Neural cell (in vitro differentiated cells): ENCODE results near the gene TLX1. TPM values are rescaled to one million over a fixed set of nuclear protein-coding genes. Genes with fewer than 3 reads are reported as not detected.

Source experiments
- H2AFZ ChIP-seq: fragments of 200-600, 300-800 bp; sonication (generic), shearing (Covaris generic); 2 replicates; pipeline ENCODE4 v1.6.0; 2014; ENCODE audit warnings: low read depth, mild to moderate bottlenecking, antibody characterized with exemption, low read length, moderate library complexity
- H3F3A ChIP-seq: fragments of 200-600 bp; shearing (Covaris generic); 2 replicates; pipeline ENCODE4 v1.6.1; 2016; ENCODE audit warnings: mild to moderate bottlenecking, moderate library complexity, mixed read lengths, antibody characterized with exemption, low read length; ENCODE audit not compliant: insufficient read depth, poor library complexity, severe bottlenecking
- H3K27ac ChIP-seq: fragments of 200-600, 300-800 bp; sonication (generic), shearing (Covaris generic); 2 replicates; pipeline ENCODE4 v1.5.1; 2014; ENCODE audit warnings: mild to moderate bottlenecking, low read length, moderate library complexity
- H3K27me3 ChIP-seq: fragments of 300-800, 200-600 bp; sonication (generic), shearing (Covaris generic); 2 replicates; pipeline ENCODE4 v1.6.0; 2014; ENCODE audit warnings: mild to moderate bottlenecking, low read depth, low read length, moderate library complexity; ENCODE audit not compliant: insufficient read depth
- H3K36me3 ChIP-seq: fragments of 300-800, 200-600 bp; sonication (generic), shearing (Covaris generic); 2 replicates; pipeline ENCODE4 v1.5.1; 2014; ENCODE audit warnings: mild to moderate bottlenecking, antibody characterized with exemption, low read length, moderate library complexity; ENCODE audit not compliant: insufficient read depth
- H3K4me2 ChIP-seq: fragments of 300-800, 200-600 bp; sonication (generic), shearing (Covaris generic); 2 replicates; pipeline ENCODE4 v1.6.0; 2014; ENCODE audit warnings: mild to moderate bottlenecking, low read length
- H3K4me3 ChIP-seq: fragments of 300-800, 200-600 bp; sonication (generic), shearing (Covaris generic); 2 replicates; pipeline ENCODE4 v1.5.1; 2014; ENCODE audit warnings: mild to moderate bottlenecking, low read length, moderate library complexity
- H3K79me2 ChIP-seq: fragments of 200-600 bp; shearing (Covaris generic); replicated peaks from 2 replicates; pipeline ENCODE4 v1.6.0; 2014; ENCODE audit warnings: mild to moderate bottlenecking, low read length, moderate library complexity; ENCODE audit not compliant: insufficient read depth
- H3K9ac ChIP-seq: fragments of 300-800, 200-600 bp; sonication (generic), shearing (Covaris generic); 2 replicates; pipeline ENCODE4 v1.6.1; 2016; ENCODE audit warnings: mild to moderate bottlenecking, low read length, mixed read lengths
- H3K9me2 ChIP-seq: fragments of 200-600 bp; shearing (Covaris generic); 2 replicates; pipeline ENCODE4 v1.6.1; 2016; ENCODE audit warnings: mild to moderate bottlenecking, low read length, mixed read lengths; ENCODE audit not compliant: insufficient read depth
- H3K9me3 ChIP-seq: fragments of 200-600, 300-800 bp; sonication (generic), shearing (Covaris generic); 2 replicates; pipeline ENCODE4 v1.6.1; 2016; ENCODE audit warnings: mild to moderate bottlenecking, mixed run types, low read length, moderate library complexity, mixed read lengths
- H4K20me1 ChIP-seq: fragments of 200-600 bp; shearing (Covaris generic); 2 replicates; pipeline ENCODE4 v1.6.1; 2016; ENCODE audit warnings: mild to moderate bottlenecking, mixed run types; ENCODE audit not compliant: insufficient read depth
- CTCF ChIP-seq: fragments of 450-650 bp; IDR thresholded peaks from 2 replicates; pipeline ENCODE4 v1.5.1; 2014; ENCODE audit warnings: antibody characterized with exemption, mild to moderate bottlenecking, moderate library complexity; ENCODE audit not compliant: poor library complexity, severe bottlenecking
- EP300 ChIP-seq: fragments of 450-650 bp; conservative IDR thresholded peaks from 2 replicates; pipeline ENCODE4 v1.6.1; 2014; ENCODE audit warnings: antibody characterized with exemption, mild to moderate bottlenecking, moderate library complexity; ENCODE audit not compliant: poor library complexity, severe bottlenecking
- EZH2 ChIP-seq: fragments of 200-600, 300-800 bp; shearing (Covaris generic), sonication (generic); IDR thresholded peaks from 2 replicates; pipeline ENCODE4 v1.6.1; 2014; ENCODE audit warnings: antibody characterized with exemption, low read length, borderline replicate concordance, mild to moderate bottlenecking; ENCODE audit not compliant: insufficient read depth, poor library complexity, severe bottlenecking
- MXI1 ChIP-seq: fragments of 450-650 bp; conservative IDR thresholded peaks from 2 replicates; pipeline ENCODE4 v1.6.1; 2014; ENCODE audit warnings: antibody characterized with exemption, mild to moderate bottlenecking; ENCODE audit not compliant: poor library complexity, severe bottlenecking
- POLR2AphosphoS5 ChIP-seq: IDR thresholded peaks from 2 replicates; pipeline ENCODE4 v1.6.1; 2012
- RAD21 ChIP-seq: fragments of 450-650 bp; conservative IDR thresholded peaks from 2 replicates; pipeline ENCODE4 v1.6.1; 2014; ENCODE audit warnings: antibody characterized with exemption, mild to moderate bottlenecking, moderate library complexity
- SMC3 ChIP-seq: fragments of 450-650 bp; conservative IDR thresholded peaks from 2 replicates; pipeline ENCODE4 v1.6.1; 2014; ENCODE audit warnings: antibody characterized with exemption, mild to moderate bottlenecking, moderate library complexity; ENCODE audit not compliant: poor library complexity
- TAF1 ChIP-seq: IDR thresholded peaks from 2 replicates; pipeline ENCODE4 v1.6.1; 2012; ENCODE audit warnings: low read depth
- polyA plus RNA-seq: library from polyadenylated mRNA; depleted of rRNA; stranded (reverse); fragments of >200 nt; gene quantifications from 2 replicates; pipeline ENCODE4 v1.2.3, GENCODE V29; 2014
- TF ChIP-seq, protein P1 (sequence below): IDR thresholded peaks from 2 replicates; pipeline ENCODE4 v1.6.1; 2012; ENCODE audit warnings: borderline replicate concordance

TLX1 gene
- polyA plus RNA-seq, 1 donor from 2014 or later: not detected

DNA sequence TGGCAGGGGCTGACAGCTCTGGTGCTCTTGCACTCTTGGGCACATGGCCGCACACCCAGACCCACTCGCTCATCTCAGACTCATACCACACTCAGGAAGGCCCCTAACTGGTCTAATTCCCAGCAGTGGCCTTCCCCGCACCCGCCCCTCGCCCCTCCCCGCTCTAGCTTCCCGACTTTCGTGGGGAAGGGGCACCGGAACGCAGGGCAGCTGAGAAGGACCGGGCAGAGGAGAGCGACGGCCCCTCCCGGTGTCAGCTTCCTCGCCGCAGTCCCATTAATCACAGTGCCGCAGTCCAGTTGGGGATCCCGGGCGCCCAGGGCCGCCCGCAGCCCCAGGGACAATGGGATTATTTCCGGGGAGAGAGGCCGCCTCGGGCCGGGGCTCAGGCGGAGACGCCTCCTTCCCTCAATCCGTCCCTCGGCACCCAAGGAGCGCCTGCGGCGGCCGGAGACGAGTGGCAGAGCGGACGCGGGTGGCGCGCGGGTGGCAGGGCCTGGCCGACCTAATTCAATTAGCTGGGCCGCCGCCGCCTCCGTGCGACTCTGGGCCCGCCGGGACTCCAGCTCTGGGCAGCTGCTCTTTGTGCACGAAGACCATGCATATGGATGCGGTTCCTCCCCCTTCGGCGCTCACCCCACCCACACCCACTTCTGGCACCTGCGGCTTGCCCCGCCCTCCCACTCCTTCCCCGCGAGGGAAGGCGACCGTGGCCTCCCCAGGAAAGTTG lies 7.8 kb upstream of the TLX1 start:
- H3K4me2 ChIP-seq: no peak overlapping the region

DNA sequence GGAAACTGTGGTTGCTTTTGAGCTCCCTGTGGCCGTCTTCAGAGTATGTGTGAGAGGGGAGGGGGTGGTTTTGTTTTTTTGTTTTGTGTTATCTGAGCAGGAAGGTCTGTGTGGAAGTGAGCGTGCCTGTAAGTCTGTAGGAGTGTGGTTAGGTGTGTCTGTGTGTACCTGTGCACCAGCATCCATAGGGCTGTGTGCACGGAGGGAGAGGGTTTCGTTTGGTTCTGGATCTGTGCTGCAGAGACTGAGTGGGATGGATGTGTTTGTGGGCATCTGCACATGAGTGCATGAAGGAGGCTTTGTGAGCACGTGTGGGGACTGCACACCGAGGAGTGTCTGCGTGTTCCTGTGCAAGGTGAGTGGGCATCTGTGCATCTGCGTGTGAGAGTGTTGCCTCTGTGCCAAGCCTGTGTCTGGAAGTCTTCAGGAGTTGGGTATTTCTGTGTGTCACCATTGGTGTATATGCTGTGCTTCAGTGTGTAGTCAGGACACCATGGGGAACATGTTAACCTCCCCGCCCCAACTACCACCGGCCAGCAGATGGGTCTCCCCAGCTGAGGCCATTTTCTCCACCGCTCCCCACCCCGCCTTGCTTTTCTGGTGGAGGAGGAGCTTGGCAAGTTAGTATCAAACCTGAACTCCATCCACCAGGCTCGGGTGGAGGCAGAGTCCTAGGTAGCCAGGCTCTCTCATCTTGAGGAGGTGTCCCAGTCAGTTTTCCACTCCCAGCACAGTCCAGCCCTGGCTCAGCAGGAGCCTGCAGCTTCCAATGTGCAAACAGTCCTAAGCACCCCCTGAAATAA lies 7.1 kb upstream of the TLX1 start:
- no peak overlapping the region for H3K4me3 ChIP-seq
- no peaks in the 10 kb centered on the region for H3F3A ChIP-seq
- no peaks in the 10 kb centered on the region for H4K20me1 ChIP-seq
- H3K9me2 ChIP-seq: no peaks in the 10 kb centered on the region
- H2AFZ ChIP-seq: no peak overlapping the region
- no peak overlapping the region for H3K27ac ChIP-seq
- H3K9me3 ChIP-seq: no peaks in the 10 kb centered on the region
- H3K4me2 ChIP-seq: no peak overlapping the region
- peaks cover 100% of the 10 kb centered on the region for H3K27me3 ChIP-seq
- H3K79me2 ChIP-seq: no peaks in the 10 kb centered on the region
- no peak overlapping the region for H3K9ac ChIP-seq
- H3K36me3 ChIP-seq: no peaks in the 10 kb centered on the region
- no peak for TF ChIP-seq SMC3
- TF ChIP-seq EZH2: peak; percentile 11
- no peak for TF ChIP-seq RAD21

More for the DNA sequence above, 7.8 kb upstream of the TLX1 start:
- H3K4me3 ChIP-seq: peak overlapping the region; percentile 38
- H4K20me1 ChIP-seq: no peaks in the 10 kb centered on the region
- no peaks in the 10 kb centered on the region for H3K9me3 ChIP-seq
- H3K9ac ChIP-seq: no peak overlapping the region
- no peaks in the 10 kb centered on the region for H3F3A ChIP-seq
- no peak overlapping the region for H2AFZ ChIP-seq
- H3K79me2 ChIP-seq: no peaks in the 10 kb centered on the region
- peaks cover 100% of the 10 kb centered on the region for H3K27me3 ChIP-seq
- no peak overlapping the region for H3K27ac ChIP-seq
- no peaks in the 10 kb centered on the region for H3K9me2 ChIP-seq
- TF ChIP-seq EZH2 (peak; percentile 41), RAD21 (no peak)
- no peaks in the 10 kb centered on the region for H3K36me3 ChIP-seq

GRCh38 chr10:101124933-101125332 lies 6.2 kb upstream of the TLX1 start:
- Histone ChIP-seq H3K27ac (no peak overlapping the region), H3K9ac (no peak overlapping the region), H3K9me3 (no peaks in the 10 kb centered on the region), H2AFZ (no peak overlapping the region), H3K79me2 (no peaks in the 10 kb centered on the region), H3K27me3 (peaks cover 99% of the 10 kb centered on the region), H3K4me2 (no peak overlapping the region), H3K9me2 (no peaks in the 10 kb centered on the region), H3F3A (no peaks in the 10 kb centered on the region), H4K20me1 (no peaks in the 10 kb centered on the region), H3K4me3 (no peak overlapping the region), H3K36me3 (no peaks in the 10 kb centered on the region)
- TF ChIP-seq, protein P1, sequence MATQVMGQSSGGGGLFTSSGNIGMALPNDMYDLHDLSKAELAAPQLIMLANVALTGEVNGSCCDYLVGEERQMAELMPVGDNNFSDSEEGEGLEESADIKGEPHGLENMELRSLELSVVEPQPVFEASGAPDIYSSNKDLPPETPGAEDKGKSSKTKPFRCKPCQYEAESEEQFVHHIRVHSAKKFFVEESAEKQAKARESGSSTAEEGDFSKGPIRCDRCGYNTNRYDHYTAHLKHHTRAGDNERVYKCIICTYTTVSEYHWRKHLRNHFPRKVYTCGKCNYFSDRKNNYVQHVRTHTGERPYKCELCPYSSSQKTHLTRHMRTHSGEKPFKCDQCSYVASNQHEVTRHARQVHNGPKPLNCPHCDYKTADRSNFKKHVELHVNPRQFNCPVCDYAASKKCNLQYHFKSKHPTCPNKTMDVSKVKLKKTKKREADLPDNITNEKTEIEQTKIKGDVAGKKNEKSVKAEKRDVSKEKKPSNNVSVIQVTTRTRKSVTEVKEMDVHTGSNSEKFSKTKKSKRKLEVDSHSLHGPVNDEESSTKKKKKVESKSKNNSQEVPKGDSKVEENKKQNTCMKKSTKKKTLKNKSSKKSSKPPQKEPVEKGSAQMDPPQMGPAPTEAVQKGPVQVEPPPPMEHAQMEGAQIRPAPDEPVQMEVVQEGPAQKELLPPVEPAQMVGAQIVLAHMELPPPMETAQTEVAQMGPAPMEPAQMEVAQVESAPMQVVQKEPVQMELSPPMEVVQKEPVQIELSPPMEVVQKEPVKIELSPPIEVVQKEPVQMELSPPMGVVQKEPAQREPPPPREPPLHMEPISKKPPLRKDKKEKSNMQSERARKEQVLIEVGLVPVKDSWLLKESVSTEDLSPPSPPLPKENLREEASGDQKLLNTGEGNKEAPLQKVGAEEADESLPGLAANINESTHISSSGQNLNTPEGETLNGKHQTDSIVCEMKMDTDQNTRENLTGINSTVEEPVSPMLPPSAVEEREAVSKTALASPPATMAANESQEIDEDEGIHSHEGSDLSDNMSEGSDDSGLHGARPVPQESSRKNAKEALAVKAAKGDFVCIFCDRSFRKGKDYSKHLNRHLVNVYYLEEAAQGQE: no peak
- TF ChIP-seq MXI1 (no peak), CTCF (no peak), TAF1 (no peak), POLR2AphosphoS5 (no peak), EP300 (no peak)
